DND-41 (cell line): ENCODE data around the gene MCM5.

Source experiments
- ATAC-seq: fragments of 200-7000 bp; cut with Tn5 transposase; 3 replicates; pipeline ENCODE4 v1.9.1; 2021; ENCODE audit warnings: low read depth; ENCODE audit not compliant: insufficient read depth
- DNase-seq: peaks from one replicate; pipeline ENCODE4 v3.0.0-alpha.2; 2020
- H2AFZ ChIP-seq: 2 replicates; pipeline ENCODE4 v1.6.0; 2012; ENCODE audit warnings: low read depth, low read length
- H3K27ac ChIP-seq: 2 replicates; pipeline ENCODE4 v1.5.1; 2012; ENCODE audit warnings: low read length, inconsistent platforms
- H3K27me3 ChIP-seq: fragments of 200-600 bp; sonication (generic); 2 replicates; pipeline ENCODE4 v1.6.0; 2012; ENCODE audit warnings: low read length, mild to moderate bottlenecking, inconsistent platforms; ENCODE audit not compliant: insufficient read depth, poor library complexity
- H3K36me3 ChIP-seq: 2 replicates; pipeline ENCODE4 v1.5.1; 2012; ENCODE audit warnings: low read length, inconsistent platforms; ENCODE audit not compliant: insufficient read depth
- H3K4me1 ChIP-seq: 2 replicates; pipeline ENCODE4 v1.5.1; 2012; ENCODE audit warnings: mild to moderate bottlenecking, low read length; ENCODE audit not compliant: insufficient read depth
- H3K4me2 ChIP-seq: 2 replicates; pipeline ENCODE4 v1.6.0; 2012; ENCODE audit warnings: mild to moderate bottlenecking, moderate library complexity, low read length, inconsistent platforms; ENCODE audit not compliant: insufficient read depth
- H3K4me3 ChIP-seq, 2 experiments: fragments of 200-600 bp in 1 of 2; shearing (Covaris generic) in 1 of 2; 2 replicates each; pipeline ENCODE4 v1.5.1; 2012 to 2016; ENCODE audit warnings: inconsistent platforms in 2 of 2, low read length in 2 of 2, mild to moderate bottlenecking in 2 of 2, low read depth in 1 of 2, moderate library complexity in 1 of 2
- H3K79me2 ChIP-seq: 2 replicates; pipeline ENCODE4 v1.6.0; 2012; ENCODE audit warnings: low read length, inconsistent platforms; ENCODE audit not compliant: insufficient read depth
- H3K9ac ChIP-seq: 2 replicates; pipeline ENCODE4 v1.6.0; 2012; ENCODE audit warnings: low read depth, mild to moderate bottlenecking, inconsistent platforms, low read length, moderate library complexity
- H3K9me3 ChIP-seq: 2 replicates; pipeline ENCODE4 v1.5.1; 2012; ENCODE audit warnings: low read length, moderate library complexity, mild to moderate bottlenecking, inconsistent platforms; ENCODE audit not compliant: insufficient read depth, severe bottlenecking
- H4K20me1 ChIP-seq: 2 replicates; pipeline ENCODE4 v1.6.0; 2012; ENCODE audit warnings: low read length; ENCODE audit not compliant: insufficient read depth
- EZH2 ChIP-seq: IDR thresholded peaks from 3 replicates; pipeline ENCODE4 v1.6.1; 2012; ENCODE audit warnings: borderline replicate concordance, low read depth, mild to moderate bottlenecking, moderate library complexity, low read length, inconsistent platforms; ENCODE audit not compliant: severe bottlenecking
- TF ChIP-seq, protein P1 (sequence below): IDR thresholded peaks from 2 replicates; pipeline ENCODE4 v1.5.1; 2012; ENCODE audit warnings: borderline replicate concordance, low read length, moderate library complexity, mild to moderate bottlenecking; ENCODE audit not compliant: poor library complexity, severe bottlenecking; ENCODE audit errors: extremely low read depth

The MCM5 gene

GRCh38 chr22:35472488-35472887 is 72.5 kb downstream of the MCM5 start:
- Histone ChIP-seq H3K79me2 (no peaks in the 10 kb centered on the region), H3K27me3 (no peaks in the 10 kb centered on the region), H3K27ac (no peak overlapping the region), H4K20me1 (no peaks in the 10 kb centered on the region), H3K4me2 (no peak overlapping the region), H3K36me3 (peaks cover 9% of the 10 kb centered on the region; the same call in 1 of the 2 replicates), H3K4me1 (peaks cover 5% of the 10 kb centered on the region), H3K9ac (no peak overlapping the region), H3K9me3 (no peaks in the 10 kb centered on the region), H2AFZ (no peak overlapping the region), H3K4me3 (no peak overlapping the region)
- no peak for ATAC-seq
- TF ChIP-seq EZH2 = no peak
- TF ChIP-seq, protein P1, sequence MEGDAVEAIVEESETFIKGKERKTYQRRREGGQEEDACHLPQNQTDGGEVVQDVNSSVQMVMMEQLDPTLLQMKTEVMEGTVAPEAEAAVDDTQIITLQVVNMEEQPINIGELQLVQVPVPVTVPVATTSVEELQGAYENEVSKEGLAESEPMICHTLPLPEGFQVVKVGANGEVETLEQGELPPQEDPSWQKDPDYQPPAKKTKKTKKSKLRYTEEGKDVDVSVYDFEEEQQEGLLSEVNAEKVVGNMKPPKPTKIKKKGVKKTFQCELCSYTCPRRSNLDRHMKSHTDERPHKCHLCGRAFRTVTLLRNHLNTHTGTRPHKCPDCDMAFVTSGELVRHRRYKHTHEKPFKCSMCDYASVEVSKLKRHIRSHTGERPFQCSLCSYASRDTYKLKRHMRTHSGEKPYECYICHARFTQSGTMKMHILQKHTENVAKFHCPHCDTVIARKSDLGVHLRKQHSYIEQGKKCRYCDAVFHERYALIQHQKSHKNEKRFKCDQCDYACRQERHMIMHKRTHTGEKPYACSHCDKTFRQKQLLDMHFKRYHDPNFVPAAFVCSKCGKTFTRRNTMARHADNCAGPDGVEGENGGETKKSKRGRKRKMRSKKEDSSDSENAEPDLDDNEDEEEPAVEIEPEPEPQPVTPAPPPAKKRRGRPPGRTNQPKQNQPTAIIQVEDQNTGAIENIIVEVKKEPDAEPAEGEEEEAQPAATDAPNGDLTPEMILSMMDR = no peak
- DNase-seq = no peak

GRCh38 chr22:35473971-35474370 is 74.0 kb downstream of the MCM5 start:
- H3K36me3 ChIP-seq = peaks cover 9% of the 10 kb centered on the region; the same call in 1 of the 2 replicates
- H3K9me3 ChIP-seq = no peaks in the 10 kb centered on the region
- no peaks in the 10 kb centered on the region for H4K20me1 ChIP-seq
- H2AFZ ChIP-seq = no peak overlapping the region
- H3K4me3 ChIP-seq = no peak overlapping the region
- H3K27me3 ChIP-seq = no peaks in the 10 kb centered on the region
- H3K79me2 ChIP-seq = no peaks in the 10 kb centered on the region
- H3K4me2 ChIP-seq = no peak overlapping the region
- H3K4me1 ChIP-seq = peaks cover 5% of the 10 kb centered on the region
- no peak overlapping the region for H3K9ac ChIP-seq
- DNase-seq (no peak), ATAC-seq (no peak)
- TF ChIP-seq, protein P1 = no peak
- no peak for TF ChIP-seq EZH2
- no peak overlapping the region for H3K27ac ChIP-seq
